Endothelial cell of umbilical vein (primary cell): ENCODE results near the gene PDE11A. TPM values are rescaled to one million over a fixed set of nuclear protein-coding genes. Genes with fewer than 3 reads are reported as not detected.

ENCODE experiments used
- BruUV-seq: library from RNA; stranded (reverse); fragments of 400-500 nt; replicated peaks from 2 replicates; lab custom pipeline; 2021; lab: Mats Ljungman, UMichigan
- CTCF ChIA-PET: fragments of 300-600, 350-600 bp; sonication (Branson Sonifier 250); formaldehyde crosslinking; loops from one replicate; lab custom pipeline; 2021; ENCODE audit warnings: antibody characterized with exemption, inconsistent platforms; lab: Charles Lee
- POLR2A ChIA-PET: fragments of 300-600, 350-600 bp; sonication (Branson Sonifier 250); formaldehyde crosslinking; loops from one replicate; lab custom pipeline; 2021; ENCODE audit warnings: antibody characterized with exemption, inconsistent platforms; lab: Charles Lee
- DNase-seq: peaks from one replicate; pipeline ENCODE4 v3.0.0-alpha.2; 2011; ENCODE audit warnings: low read depth, low spot score
- FAIRE-seq: peaks from 2 replicates; lab custom pipeline; 2011; peaks lifted over from hg19 to GRCh38; lab: Jason Lieb, UNC
- H2AFZ ChIP-seq: 2 replicates; pipeline ENCODE4 v1.6.0; 2012; ENCODE audit warnings: low read depth, low read length, control low read depth, inconsistent platforms
- H3K27ac ChIP-seq: 2 replicates; pipeline ENCODE4 v1.5.1; 2011; ENCODE audit warnings: low read depth, mild to moderate bottlenecking, control low read depth, low read length, moderate library complexity; ENCODE audit not compliant: insufficient read depth
- H3K27me3 ChIP-seq, 2 experiments: 2 replicates each; pipeline versions ENCODE4 v1.6.0 to v1.6.1; 2011; ENCODE audit warnings: low read length in 2 of 2, mixed read lengths in 1 of 2; ENCODE audit not compliant: control insufficient read depth in 2 of 2, insufficient read depth in 2 of 2
- H3K36me3 ChIP-seq, 2 experiments: 2 replicates in 1 of 2; 3 replicates in 1 of 2; pipeline ENCODE4 v1.5.1; 2011; ENCODE audit warnings: low read length in 2 of 2, mild to moderate bottlenecking in 1 of 2, moderate library complexity in 1 of 2; ENCODE audit not compliant: control insufficient read depth in 2 of 2, insufficient read depth in 2 of 2; ENCODE audit errors: extremely low read depth in 1 of 2
- H3K4me1 ChIP-seq: 3 replicates; pipeline ENCODE4 v1.5.1; 2011; ENCODE audit warnings: mild to moderate bottlenecking, low read length; ENCODE audit not compliant: control insufficient read depth, insufficient read depth; ENCODE audit errors: extremely low read depth
- H3K4me2 ChIP-seq: 2 replicates; pipeline ENCODE4 v1.6.1; 2011; ENCODE audit warnings: low read length, control low read depth, mixed read lengths; ENCODE audit not compliant: insufficient read depth
- H3K4me3 ChIP-seq, 3 experiments: fragments of 200-600 bp in 1 of 3; sonication (generic), shearing (Covaris generic) in 1 of 3; replicated peaks in 1 of 3; 2 replicates each; pipeline ENCODE4 v1.5.1; 2011 to 2016; ENCODE audit warnings: control low read depth in 3 of 3, low read length in 3 of 3, mild to moderate bottlenecking in 2 of 3, inconsistent platforms in 1 of 3, low read depth in 1 of 3, moderate library complexity in 1 of 3; ENCODE audit not compliant: insufficient read depth in 1 of 3
- H3K79me2 ChIP-seq: 2 replicates; pipeline ENCODE4 v1.6.0; 2012; ENCODE audit warnings: low read length, inconsistent platforms; ENCODE audit not compliant: control insufficient read depth, insufficient read depth
- H3K9ac ChIP-seq: replicated peaks from 2 replicates; pipeline ENCODE3; 2011; ENCODE audit warnings: low read length, control low read depth; ENCODE audit not compliant: insufficient read depth; ENCODE audit errors: extremely low read depth
- H3K9me1 ChIP-seq: replicated peaks from 3 replicates; pipeline ENCODE4 v1.6.0; 2011; ENCODE audit warnings: mild to moderate bottlenecking, low read length; ENCODE audit not compliant: control insufficient read depth, insufficient read depth; ENCODE audit errors: extremely low read depth
- H3K9me3 ChIP-seq: replicated peaks from 2 replicates; pipeline ENCODE4 v1.5.1; 2012; ENCODE audit warnings: low read length, inconsistent platforms; ENCODE audit not compliant: control insufficient read depth, insufficient read depth
- H4K20me1 ChIP-seq: replicated peaks from 2 replicates; pipeline ENCODE3; 2011; ENCODE audit warnings: mild to moderate bottlenecking, low read length; ENCODE audit not compliant: control insufficient read depth, insufficient read depth; ENCODE audit errors: extremely low read depth
- CTCF ChIP-seq, 2 donors: IDR thresholded peaks; 1 replicate in 1 of 2; 2 replicates in 1 of 2; pipeline ENCODE4 v1.5.1; 2011; ENCODE audit warnings: low read length in 2 of 2, mild to moderate bottlenecking in 2 of 2, moderate library complexity in 2 of 2, control low read depth in 1 of 2, inconsistent platforms in 1 of 2, low read depth in 1 of 2; ENCODE audit not compliant: insufficient read depth in 1 of 2; ENCODE audit errors: extremely low read depth in 1 of 2
- EZH2 ChIP-seq: IDR thresholded peaks from 2 replicates; pipeline ENCODE4 v1.6.1; 2012; ENCODE audit warnings: borderline replicate concordance, low read depth, mild to moderate bottlenecking, moderate library complexity, low read length, inconsistent platforms; ENCODE audit not compliant: severe bottlenecking
- FOS ChIP-seq: IDR thresholded peaks from 2 replicates; pipeline ENCODE4 v1.6.1; 2011; ENCODE audit warnings: mild to moderate bottlenecking, low read length, moderate library complexity, borderline replicate concordance; ENCODE audit not compliant: insufficient read depth
- GATA2 ChIP-seq: IDR thresholded peaks from 2 replicates; pipeline ENCODE4 v1.7.0; 2011; ENCODE audit warnings: low read depth, mild to moderate bottlenecking, moderate library complexity, mixed read lengths, low read length; ENCODE audit not compliant: insufficient read length, insufficient read depth
- JUN ChIP-seq: IDR thresholded peaks from 2 replicates; pipeline ENCODE4 v1.6.1; 2011; ENCODE audit warnings: borderline replicate concordance, low read depth; ENCODE audit not compliant: insufficient read length, insufficient read depth
- MAX ChIP-seq: IDR thresholded peaks from 2 replicates; pipeline ENCODE4 v1.6.1; 2011; ENCODE audit not compliant: insufficient read depth, insufficient read length
- MYC ChIP-seq: IDR thresholded peaks from one replicate; pipeline ENCODE4 v1.6.1; 2011; ENCODE audit warnings: mild to moderate bottlenecking, low read depth, low read length
- POLR2A ChIP-seq: IDR thresholded peaks from 2 replicates; pipeline ENCODE4 v1.6.1; 2012; ENCODE audit warnings: low read depth, mild to moderate bottlenecking, control low read depth, low read length
- POLR2AphosphoS5 ChIP-seq: IDR thresholded peaks from 2 replicates; pipeline ENCODE4 v1.6.1; 2012; ENCODE audit warnings: low read depth, mild to moderate bottlenecking, control low read depth, low read length, moderate library complexity; ENCODE audit not compliant: insufficient read depth
- dilution Hi-C: fragments of 300-500 bp; cut with MboI; formaldehyde crosslinking; loops from one replicate; pipeline ENCODE4 v1.15.0; 2019; ENCODE audit warnings: low sequenced_read_pairs; ENCODE audit not compliant: extremely low pct_ligation_motif_present
- intact Hi-C: fragments of 100-400 bp; cut with micrococcal nuclease; formaldehyde crosslinking; loops from one replicate; pipeline ENCODE4 v1.10.0; 2022
- polyA plus RNA-seq, 4 experiments: library from polyadenylated mRNA; depleted of rRNA in 3 of 4; stranded (reverse) in 3 of 4; unstranded in 1 of 4; fragments of >200 nt; gene quantifications; 2 replicates each; pipeline versions ENCODE4 v1.2.1 to v1.2.3, GENCODE V29; 2011 to 2012; ENCODE audit warnings: missing spikeins in 1 of 4
- total RNA-seq: library from RNA; stranded (reverse); gene quantifications from 2 replicates; pipeline ENCODE4 v1.2.3, GENCODE V29; 2021

PDE11A gene
- total and polyA plus RNA-seq, 2 donors (not counting 3 experiments of a cell fraction or from before 2014, with no cell fraction given): 0.07 to 0.51 TPM

GRCh38 chr2:177727577-177728398 is 344.8 kb downstream of the PDE11A start:
- peaks cover 13% of the 10 kb centered on the region for H3K4me1 ChIP-seq

GRCh38 chr2:177726931-177727348 is 345.6 kb downstream of the PDE11A start:
- H3K9me1 ChIP-seq: no peaks in the 10 kb centered on the region
- H2AFZ ChIP-seq: peak overlapping the region; percentile 37
- no peak for TF ChIP-seq MYC
- no peak for TF ChIP-seq FOS
- TF ChIP-seq MAX: no peak
- TF ChIP-seq JUN: no peak
- no peak for TF ChIP-seq POLR2A
- TF ChIP-seq POLR2AphosphoS5: no peak
- no peak for TF ChIP-seq CTCF (IDR thresholded peaks at IDR 0.05; ENCODE audit: extremely low read depth in 1 of 2, insufficient read depth in 1 of 2, low read depth in 1 of 2, low read length in 2 of 2)
- TF ChIP-seq GATA2: no peak
- TF ChIP-seq EZH2: no peak
- no peak overlapping the region for H3K27ac ChIP-seq
- no peak overlapping the region for H3K4me3 ChIP-seq
- H3K27me3 ChIP-seq: no peaks in the 10 kb centered on the region
- intact Hi-C loops (no loop called here), dilution Hi-C loops (no loop called here)
- FAIRE-seq (no peak), DNase-seq (no peak)
- H3K4me2 ChIP-seq: no peak overlapping the region
- no peaks in the 10 kb centered on the region for H3K9me3 ChIP-seq
- H3K36me3 ChIP-seq: no peaks in the 10 kb centered on the region
- H4K20me1 ChIP-seq: no peaks in the 10 kb centered on the region
- ChIA-PET POLR2A (no interaction called here), CTCF (interaction anchor here (0.6 to 1.8 kb wide), 3 partner anchors 22 to 579 kb away, joined by 3 to 6 read pairs (median 5); no protein-coding TSS in a partner anchor)
- peaks cover 13% of the 10 kb centered on the region for H3K4me1 ChIP-seq
- no peaks in the 10 kb centered on the region for H3K79me2 ChIP-seq
- no TSS peak for BruUV-seq
- no peak overlapping the region for H3K9ac ChIP-seq

More at GRCh38 chr2:177727577-177728398, 344.8 kb downstream of the PDE11A start:
- Histone ChIP-seq H3K4me3 (no peak overlapping the region), H2AFZ (no peak overlapping the region), H3K9me1 (no peaks in the 10 kb centered on the region), H3K36me3 (no peaks in the 10 kb centered on the region), H3K9me3 (no peaks in the 10 kb centered on the region), H3K79me2 (no peaks in the 10 kb centered on the region), H3K4me2 (no peak overlapping the region), H3K27ac (no peak overlapping the region), H3K27me3 (no peaks in the 10 kb centered on the region), H3K9ac (no peak overlapping the region), H4K20me1 (no peaks in the 10 kb centered on the region)
- intact Hi-C loops (no loop called here), dilution Hi-C loops (no loop called here)
- CTCF ChIA-PET: interaction anchor here (1.0 to 1.8 kb wide), 6 partner anchors 11 to 584 kb away, joined by 3 to 5 read pairs (median 3); no protein-coding TSS in a partner anchor
- POLR2A ChIA-PET: no interaction called here
- DNase-seq (no peak), FAIRE-seq (no peak)
- no peak for TF ChIP-seq GATA2
- no TSS peak for BruUV-seq
